ENCODE measurements around the gene AMIGO3. TPM values are rescaled to one million over a fixed set of nuclear protein-coding genes. Genes with fewer than 3 reads are reported as not detected.

The AMIGO3 gene
- total RNA-seq, 1 donor from 2014 or later = not detected

DNA sequence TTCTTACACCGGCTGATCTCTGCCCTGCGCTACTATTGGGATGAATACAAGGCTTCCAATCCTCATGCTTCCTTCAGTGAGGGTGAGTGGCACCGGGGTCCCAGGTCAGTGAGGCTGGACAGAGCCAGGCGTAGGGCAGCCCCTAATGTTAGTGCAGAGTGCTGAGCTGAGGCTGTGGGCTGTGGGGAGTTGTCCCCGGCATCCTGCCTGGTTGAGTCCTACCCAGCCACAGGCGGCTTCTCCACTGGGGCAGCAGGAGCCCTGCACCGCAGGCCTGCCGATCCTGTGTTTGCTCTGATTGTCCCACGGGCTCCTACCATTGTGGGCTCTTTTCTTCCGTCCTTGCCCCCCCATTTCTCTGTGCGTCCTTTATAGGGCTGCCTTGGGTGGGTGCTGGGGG lies 16.8 kb downstream of the AMIGO3 start:
- Histone ChIP-seq H3F3A (ENCODE audit: low read depth) (no peaks in the 10 kb centered on the region), H3K4me2 (no peak overlapping the region), H3K36me3 (no peaks in the 10 kb centered on the region), H3K4me1 (no peaks in the 10 kb centered on the region), H4K20me1 (ENCODE audit: low read depth) (no peaks in the 10 kb centered on the region), H2AFZ (replicated peaks) (no peak overlapping the region), H3K4me3 (no peak overlapping the region), H3K9me3 (ENCODE audit: low read depth) (no peaks in the 10 kb centered on the region), H3K27ac (no peak overlapping the region), H3K27me3 (no peaks in the 10 kb centered on the region), H3K79me2 (ENCODE audit: low read depth) (no peaks in the 10 kb centered on the region), H3K9ac (no peak overlapping the region)
- Mint-ChIP-seq H3K27me3 (ENCODE audit: insufficient read depth, low read depth) (peaks cover 2% of the 10 kb centered on the region), H3K36me3 (peaks cover 2% of the 10 kb centered on the region), H3K9me3 (no peaks in the 10 kb centered on the region), H3K27ac (no peak overlapping the region), H3K4me1 (no peaks in the 10 kb centered on the region), H3K4me3 (peak overlapping the region; percentile 24)
- no peak for TF ChIP-seq EZH2phosphoT487 (IDR thresholded peaks at IDR 0.05)
- TF ChIP-seq EZH2 (IDR thresholded peaks at IDR 0.05) = no peak
- TF ChIP-seq, protein P1, sequence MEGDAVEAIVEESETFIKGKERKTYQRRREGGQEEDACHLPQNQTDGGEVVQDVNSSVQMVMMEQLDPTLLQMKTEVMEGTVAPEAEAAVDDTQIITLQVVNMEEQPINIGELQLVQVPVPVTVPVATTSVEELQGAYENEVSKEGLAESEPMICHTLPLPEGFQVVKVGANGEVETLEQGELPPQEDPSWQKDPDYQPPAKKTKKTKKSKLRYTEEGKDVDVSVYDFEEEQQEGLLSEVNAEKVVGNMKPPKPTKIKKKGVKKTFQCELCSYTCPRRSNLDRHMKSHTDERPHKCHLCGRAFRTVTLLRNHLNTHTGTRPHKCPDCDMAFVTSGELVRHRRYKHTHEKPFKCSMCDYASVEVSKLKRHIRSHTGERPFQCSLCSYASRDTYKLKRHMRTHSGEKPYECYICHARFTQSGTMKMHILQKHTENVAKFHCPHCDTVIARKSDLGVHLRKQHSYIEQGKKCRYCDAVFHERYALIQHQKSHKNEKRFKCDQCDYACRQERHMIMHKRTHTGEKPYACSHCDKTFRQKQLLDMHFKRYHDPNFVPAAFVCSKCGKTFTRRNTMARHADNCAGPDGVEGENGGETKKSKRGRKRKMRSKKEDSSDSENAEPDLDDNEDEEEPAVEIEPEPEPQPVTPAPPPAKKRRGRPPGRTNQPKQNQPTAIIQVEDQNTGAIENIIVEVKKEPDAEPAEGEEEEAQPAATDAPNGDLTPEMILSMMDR (IDR thresholded peaks at IDR 0.05) = no peak
- DNase-seq (ENCODE audit: low spot score) = no peak

GRCh38 chr3:49701388-49702077 lies 18.0 kb downstream of the AMIGO3 start:
- Histone ChIP-seq H4K20me1 (ENCODE audit: low read depth) (no peaks in the 10 kb centered on the region), H3K27me3 (no peaks in the 10 kb centered on the region), H3K27ac (peak overlapping the region; percentile 20), H3K4me2 (no peak overlapping the region), H3K36me3 (no peaks in the 10 kb centered on the region), H3F3A (ENCODE audit: low read depth) (no peaks in the 10 kb centered on the region), H3K4me1 (no peaks in the 10 kb centered on the region), H3K79me2 (ENCODE audit: low read depth) (no peaks in the 10 kb centered on the region), H3K9ac (peak overlapping the region; percentile 32), H3K4me3 (no peak overlapping the region), H3K9me3 (ENCODE audit: low read depth) (no peaks in the 10 kb centered on the region), H2AFZ (replicated peaks) (no peak overlapping the region)
- Mint-ChIP-seq H3K27me3 (ENCODE audit: insufficient read depth, low read depth) (peaks cover 2% of the 10 kb centered on the region), H3K4me1 (no peaks in the 10 kb centered on the region), H3K36me3 (peaks cover 2% of the 10 kb centered on the region), H3K4me3 (no peak overlapping the region), H3K9me3 (no peaks in the 10 kb centered on the region), H3K27ac (no peak overlapping the region)
- DNase-seq (ENCODE audit: low spot score) = peak; percentile 75
- TF ChIP-seq EZH2 (IDR thresholded peaks at IDR 0.05) (no peak), EZH2phosphoT487 (IDR thresholded peaks at IDR 0.05) (no peak)
- TF ChIP-seq, protein P1 (IDR thresholded peaks at IDR 0.05) = peak; percentile 66

- Histone ChIP-seq H3K4me3 (no peak overlapping the region), H2AFZ (replicated peaks) (no peak overlapping the region), H3K27me3 (no peaks in the 10 kb centered on the region), H3K9ac (peak overlapping the region; percentile 32), H3K4me1 (no peaks in the 10 kb centered on the region), H3K4me2 (no peak overlapping the region), H4K20me1 (ENCODE audit: low read depth) (no peaks in the 10 kb centered on the region), H3K79me2 (ENCODE audit: low read depth) (no peaks in the 10 kb centered on the region), H3K27ac (peak overlapping the region; percentile 20), H3K9me3 (ENCODE audit: low read depth) (no peaks in the 10 kb centered on the region), H3K36me3 (no peaks in the 10 kb centered on the region), H3F3A (ENCODE audit: low read depth) (no peaks in the 10 kb centered on the region)
- peak; percentile 21 for DNase-seq (ENCODE audit: low spot score)
- Mint-ChIP-seq H3K27me3 (ENCODE audit: insufficient read depth, low read depth) (peaks cover 2% of the 10 kb centered on the region), H3K36me3 (peaks cover 2% of the 10 kb centered on the region), H3K9me3 (no peaks in the 10 kb centered on the region), H3K27ac (peak overlapping the region; percentile 17), H3K4me1 (no peaks in the 10 kb centered on the region), H3K4me3 (peak overlapping the region; percentile 43)
- TF ChIP-seq EZH2phosphoT487 (IDR thresholded peaks at IDR 0.05) (no peak), EZH2 (IDR thresholded peaks at IDR 0.05) (no peak)
- TF ChIP-seq, protein P1 (IDR thresholded peaks at IDR 0.05) = peak; percentile 37
Measured at GRCh38 chr3:49700453-49701128, 18.9 kb downstream of the AMIGO3 start.

All from neural progenitor cell (in vitro differentiated cells).